ENCODE measurements around the gene PIP5K1A. TPM values are rescaled to one million over a fixed set of nuclear protein-coding genes. Genes with fewer than 3 reads are reported as not detected.
A peak's percentile ranks its signal among the peaks of the same experiment; 100 is the strongest.

The PIP5K1A gene
- total RNA-seq, 2 donors from 2014 or later: 102 to 144 TPM

GRCh38 chr1:151254217-151255213 lies 56.2 kb downstream of the PIP5K1A start, which contains the start of gene PSMD4:
TSS of gene PSMD4 (plus strand) at chr1:151254734. CDS start at chr1:151254783, 49 bp downstream.
- peak within 1 kb of the TSS; percentile 99 for H3K27ac Mint-ChIP-seq
- 32 to 37% methylated on average over 34 to 56 of the region's 56 CpGs for WGBS, 2 experiments (ENCODE audit: insufficient coverage in 1 of 2, insufficient read length in 1 of 2)

GRCh38 chr1:151255381-151255780 lies 57.0 kb downstream of the PIP5K1A start:
- Histone ChIP-seq H3K9me3 (ENCODE audit: control insufficient read depth, low read length) (no peaks in the 10 kb centered on the region), H3K36me3 (ENCODE audit: control insufficient read depth, insufficient read depth, low read length) (peaks cover 5% of the 10 kb centered on the region), H3K4me1 (ENCODE audit: control insufficient read depth, insufficient read depth, low read length) (no peaks in the 10 kb centered on the region), H3K9ac (ENCODE audit: extremely low read depth, low read length, poor library complexity, severe bottlenecking) (peak overlapping the region; percentile 87), H3K27ac (ENCODE audit: low read depth, low read length) (no peak overlapping the region), H3K4me3 (ENCODE audit: low read length) (peak overlapping the region; percentile 94), H3K27me3 (ENCODE audit: control insufficient read depth, insufficient read depth, low read length, poor library complexity, severe bottlenecking) (no peaks in the 10 kb centered on the region)
- no peaks in the 10 kb centered on the region for H3K27me3 Mint-ChIP-seq (ENCODE audit: insufficient read depth)
- no peak for DNase-seq
- H3K9me3 Mint-ChIP-seq: peaks cover 4% of the 10 kb centered on the region
- H3K27ac Mint-ChIP-seq: peak overlapping the region; percentile 99
- WGBS, 2 experiments (ENCODE audit: insufficient coverage in 1 of 2, insufficient read length in 1 of 2): 60% methylated on average over 10 of the region's 10 CpGs
- H3K36me3 Mint-ChIP-seq (ENCODE audit: low read depth): peaks cover 9% of the 10 kb centered on the region
- peak overlapping the region; percentile 79 for H3K4me3 Mint-ChIP-seq
- peaks cover 8% of the 10 kb centered on the region for H3K4me1 Mint-ChIP-seq
- TF ChIP-seq CTCF (conservative IDR thresholded peaks at IDR 0.05): no peak

More at GRCh38 chr1:151254217-151255213, 56.2 kb downstream of the PIP5K1A start, which contains the start of gene PSMD4:
- no peaks in the 10 kb centered on the region for H3K9me3 ChIP-seq (ENCODE audit: control insufficient read depth, low read length)
- H3K36me3 ChIP-seq (ENCODE audit: control insufficient read depth, insufficient read depth, low read length): peaks cover 14% of the 10 kb centered on the region
- H3K36me3 Mint-ChIP-seq (ENCODE audit: low read depth): peaks cover 9% of the 10 kb centered on the region
- no peaks in the 10 kb centered on the region for H3K27me3 Mint-ChIP-seq (ENCODE audit: insufficient read depth)
- TF ChIP-seq CTCF (conservative IDR thresholded peaks at IDR 0.05): peak; percentile 35
- peaks cover 8% of the 10 kb centered on the region for H3K4me1 Mint-ChIP-seq
- H3K4me3 ChIP-seq (ENCODE audit: low read length): peak within 1 kb of the TSS; percentile 94
- peak within 1 kb of the TSS; percentile 79 for H3K4me3 Mint-ChIP-seq
- peak within 1 kb of the TSS; percentile 72 for H3K27ac ChIP-seq (ENCODE audit: low read depth, low read length)
- DNase-seq: peak; percentile 98
- H3K9ac ChIP-seq (ENCODE audit: extremely low read depth, low read length, poor library complexity, severe bottlenecking): peak within 1 kb of the TSS; percentile 87
- H3K27me3 ChIP-seq (ENCODE audit: control insufficient read depth, insufficient read depth, low read length, poor library complexity, severe bottlenecking): no peaks in the 10 kb centered on the region
- no peaks in the 10 kb centered on the region for H3K4me1 ChIP-seq (ENCODE audit: control insufficient read depth, insufficient read depth, low read length)
- H3K9me3 Mint-ChIP-seq: peaks cover 4% of the 10 kb centered on the region

GRCh38 chr1:151259351-151259750 lies 61.0 kb downstream of the PIP5K1A start:
- H3K27me3 Mint-ChIP-seq (ENCODE audit: insufficient read depth): no peaks in the 10 kb centered on the region
- no peak for DNase-seq
- no peaks in the 10 kb centered on the region for H3K4me1 ChIP-seq (ENCODE audit: control insufficient read depth, insufficient read depth, low read length)
- no peaks in the 10 kb centered on the region for H3K27me3 ChIP-seq (ENCODE audit: control insufficient read depth, insufficient read depth, low read length, poor library complexity, severe bottlenecking)
- H3K36me3 ChIP-seq (ENCODE audit: control insufficient read depth, insufficient read depth, low read length): peaks cover 21% of the 10 kb centered on the region
- H3K9me3 Mint-ChIP-seq: peaks cover 2% of the 10 kb centered on the region
- no peak overlapping the region for H3K27ac ChIP-seq (ENCODE audit: low read depth, low read length)
- H3K4me3 Mint-ChIP-seq: no peak overlapping the region
- H3K27ac Mint-ChIP-seq: no peak overlapping the region
- no peaks in the 10 kb centered on the region for H3K9me3 ChIP-seq (ENCODE audit: control insufficient read depth, low read length)
- H3K4me1 Mint-ChIP-seq: peaks cover 13% of the 10 kb centered on the region
- WGBS, 2 experiments (ENCODE audit: insufficient coverage in 1 of 2, insufficient read length in 1 of 2): 83 to 97% methylated on average over 2 of the region's 2 CpGs
- no peak overlapping the region for H3K4me3 ChIP-seq (ENCODE audit: low read length)
- no peak overlapping the region for H3K9ac ChIP-seq (ENCODE audit: extremely low read depth, low read length, poor library complexity, severe bottlenecking)
- TF ChIP-seq CTCF (conservative IDR thresholded peaks at IDR 0.05): no peak
- peaks cover 25% of the 10 kb centered on the region for H3K36me3 Mint-ChIP-seq (ENCODE audit: low read depth)

Measured in endodermal cell (in vitro differentiated cells).